HEK293 (cell line): Measurements from ENCODE around the gene INTS14.

ENCODE experiments used
- YY1 ChIP-seq: fragments of 450-650 bp; formaldehyde crosslinking; IDR thresholded peaks from 2 replicates; pipeline ENCODE4 v1.5.1; 2018; ENCODE audit warnings: missing biosample characterization, missing genetic modification characterization
- ZNF211 ChIP-seq: fragments of 450-650 bp; formaldehyde crosslinking; IDR thresholded peaks from 2 replicates; pipeline ENCODE4 v1.5.1; 2016; ENCODE audit warnings: low read depth, missing biosample characterization, missing genetic modification characterization
- ZNF23 ChIP-seq: fragments of 450-650 bp; formaldehyde crosslinking; IDR thresholded peaks from 2 replicates; pipeline ENCODE4 v1.5.1; 2016; ENCODE audit warnings: missing biosample characterization, missing genetic modification characterization, borderline replicate concordance
- ZNF629 ChIP-seq: fragments of 450-650 bp; formaldehyde crosslinking; IDR thresholded peaks from 2 replicates; pipeline ENCODE4 v1.5.1; 2017; ENCODE audit warnings: missing biosample characterization, missing genetic modification characterization
- ZSCAN23 ChIP-seq: fragments of 450-650 bp; formaldehyde crosslinking; IDR thresholded peaks from 2 replicates; pipeline ENCODE4 v1.5.1; 2016; ENCODE audit warnings: missing biosample characterization, missing genetic modification characterization
- TF ChIP-seq, protein P1 (sequence below): fragments of 450-650 bp; formaldehyde crosslinking; IDR thresholded peaks from 2 replicates; pipeline ENCODE4 v1.5.1; 2016; ENCODE audit warnings: missing biosample characterization, missing genetic modification characterization
- TF ChIP-seq, protein P2 (sequence below): fragments of 450-650 bp; formaldehyde crosslinking; IDR thresholded peaks from 2 replicates; pipeline ENCODE4 v1.5.1; 2016; ENCODE audit warnings: missing biosample characterization, missing genetic modification characterization
- TF ChIP-seq, protein P3 (sequence below): sonication (generic); formaldehyde crosslinking; IDR thresholded peaks from 2 replicates; pipeline ENCODE4 v1.8.1; 2022; ENCODE audit warnings: mild to moderate bottlenecking, moderate library complexity, missing genetic modification reagents

DNA sequence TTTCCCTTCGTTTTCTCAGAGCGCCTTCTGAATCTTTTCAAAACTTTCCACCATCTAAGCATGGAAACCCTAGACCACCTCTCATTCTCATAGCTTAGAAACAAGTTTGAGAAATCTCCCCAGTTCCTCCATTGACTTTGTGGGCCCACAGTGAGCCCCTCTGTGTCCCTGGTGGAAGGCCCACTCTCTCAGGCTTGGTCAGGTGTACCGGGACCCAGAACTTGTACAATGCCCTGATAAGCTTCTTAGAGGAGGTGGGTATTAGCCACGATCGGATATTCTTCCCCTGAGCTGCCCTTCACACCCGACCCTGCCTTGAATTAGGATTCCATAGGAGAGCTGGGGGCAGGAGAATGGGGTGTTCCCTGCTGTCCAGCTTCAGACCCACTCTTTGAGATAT lies 10.7 kb upstream of the INTS14 start, which contains the start of gene SLC24A1:
- no peak for TF ChIP-seq ZNF211 (tag by site-specific recombination)
- TF ChIP-seq, protein P1, sequence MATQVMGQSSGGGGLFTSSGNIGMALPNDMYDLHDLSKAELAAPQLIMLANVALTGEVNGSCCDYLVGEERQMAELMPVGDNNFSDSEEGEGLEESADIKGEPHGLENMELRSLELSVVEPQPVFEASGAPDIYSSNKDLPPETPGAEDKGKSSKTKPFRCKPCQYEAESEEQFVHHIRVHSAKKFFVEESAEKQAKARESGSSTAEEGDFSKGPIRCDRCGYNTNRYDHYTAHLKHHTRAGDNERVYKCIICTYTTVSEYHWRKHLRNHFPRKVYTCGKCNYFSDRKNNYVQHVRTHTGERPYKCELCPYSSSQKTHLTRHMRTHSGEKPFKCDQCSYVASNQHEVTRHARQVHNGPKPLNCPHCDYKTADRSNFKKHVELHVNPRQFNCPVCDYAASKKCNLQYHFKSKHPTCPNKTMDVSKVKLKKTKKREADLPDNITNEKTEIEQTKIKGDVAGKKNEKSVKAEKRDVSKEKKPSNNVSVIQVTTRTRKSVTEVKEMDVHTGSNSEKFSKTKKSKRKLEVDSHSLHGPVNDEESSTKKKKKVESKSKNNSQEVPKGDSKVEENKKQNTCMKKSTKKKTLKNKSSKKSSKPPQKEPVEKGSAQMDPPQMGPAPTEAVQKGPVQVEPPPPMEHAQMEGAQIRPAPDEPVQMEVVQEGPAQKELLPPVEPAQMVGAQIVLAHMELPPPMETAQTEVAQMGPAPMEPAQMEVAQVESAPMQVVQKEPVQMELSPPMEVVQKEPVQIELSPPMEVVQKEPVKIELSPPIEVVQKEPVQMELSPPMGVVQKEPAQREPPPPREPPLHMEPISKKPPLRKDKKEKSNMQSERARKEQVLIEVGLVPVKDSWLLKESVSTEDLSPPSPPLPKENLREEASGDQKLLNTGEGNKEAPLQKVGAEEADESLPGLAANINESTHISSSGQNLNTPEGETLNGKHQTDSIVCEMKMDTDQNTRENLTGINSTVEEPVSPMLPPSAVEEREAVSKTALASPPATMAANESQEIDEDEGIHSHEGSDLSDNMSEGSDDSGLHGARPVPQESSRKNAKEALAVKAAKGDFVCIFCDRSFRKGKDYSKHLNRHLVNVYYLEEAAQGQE (tag by site-specific recombination), result no peak
- TF ChIP-seq, protein P2, sequence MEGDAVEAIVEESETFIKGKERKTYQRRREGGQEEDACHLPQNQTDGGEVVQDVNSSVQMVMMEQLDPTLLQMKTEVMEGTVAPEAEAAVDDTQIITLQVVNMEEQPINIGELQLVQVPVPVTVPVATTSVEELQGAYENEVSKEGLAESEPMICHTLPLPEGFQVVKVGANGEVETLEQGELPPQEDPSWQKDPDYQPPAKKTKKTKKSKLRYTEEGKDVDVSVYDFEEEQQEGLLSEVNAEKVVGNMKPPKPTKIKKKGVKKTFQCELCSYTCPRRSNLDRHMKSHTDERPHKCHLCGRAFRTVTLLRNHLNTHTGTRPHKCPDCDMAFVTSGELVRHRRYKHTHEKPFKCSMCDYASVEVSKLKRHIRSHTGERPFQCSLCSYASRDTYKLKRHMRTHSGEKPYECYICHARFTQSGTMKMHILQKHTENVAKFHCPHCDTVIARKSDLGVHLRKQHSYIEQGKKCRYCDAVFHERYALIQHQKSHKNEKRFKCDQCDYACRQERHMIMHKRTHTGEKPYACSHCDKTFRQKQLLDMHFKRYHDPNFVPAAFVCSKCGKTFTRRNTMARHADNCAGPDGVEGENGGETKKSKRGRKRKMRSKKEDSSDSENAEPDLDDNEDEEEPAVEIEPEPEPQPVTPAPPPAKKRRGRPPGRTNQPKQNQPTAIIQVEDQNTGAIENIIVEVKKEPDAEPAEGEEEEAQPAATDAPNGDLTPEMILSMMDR (tag by site-specific recombination), result no peak
- TF ChIP-seq ZSCAN23, result no peak
- no peak for TF ChIP-seq ZNF629
- TF ChIP-seq, protein P3, sequence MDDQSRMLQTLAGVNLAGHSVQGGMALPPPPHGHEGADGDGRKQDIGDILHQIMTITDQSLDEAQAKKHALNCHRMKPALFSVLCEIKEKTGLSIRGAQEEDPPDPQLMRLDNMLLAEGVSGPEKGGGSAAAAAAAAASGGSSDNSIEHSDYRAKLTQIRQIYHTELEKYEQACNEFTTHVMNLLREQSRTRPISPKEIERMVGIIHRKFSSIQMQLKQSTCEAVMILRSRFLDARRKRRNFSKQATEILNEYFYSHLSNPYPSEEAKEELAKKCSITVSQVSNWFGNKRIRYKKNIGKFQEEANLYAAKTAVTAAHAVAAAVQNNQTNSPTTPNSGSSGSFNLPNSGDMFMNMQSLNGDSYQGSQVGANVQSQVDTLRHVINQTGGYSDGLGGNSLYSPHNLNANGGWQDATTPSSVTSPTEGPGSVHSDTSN, result no peak
- no peak for TF ChIP-seq YY1 (tag by site-specific recombination)
- TF ChIP-seq ZNF23 (tag by site-specific recombination), result no peak
